HepG2 (cell line): Measurements from ENCODE around the gene GNB3. TPM values are rescaled to one million over a fixed set of nuclear protein-coding genes. Genes with fewer than 3 reads are reported as not detected.
A peak's percentile ranks its signal among the peaks of the same experiment; 100 is the strongest.

ENCODE experiments used
- ATF6 ChIP-seq: sonication (generic); formaldehyde crosslinking; conservative IDR thresholded peaks from 2 replicates; pipeline ENCODE4 v1.4.0; 2020; ENCODE audit warnings: missing genetic modification reagents
- EED ChIP-seq: sonication (generic); formaldehyde crosslinking; IDR thresholded peaks from 2 replicates; pipeline ENCODE4 v1.5.0; 2020; ENCODE audit warnings: mild to moderate bottlenecking, missing genetic modification reagents
- EZH2 ChIP-seq: conservative IDR thresholded peaks from 2 replicates; pipeline ENCODE4 v1.6.1; 2012; ENCODE audit warnings: mild to moderate bottlenecking, low read depth, low read length, moderate library complexity
- GFI1 ChIP-seq: sonication (generic); formaldehyde crosslinking; IDR thresholded peaks from 2 replicates; pipeline ENCODE4 v1.5.0; 2020; ENCODE audit warnings: missing genetic modification reagents, mild to moderate bottlenecking, borderline replicate concordance
- HNRNPH1 ChIP-seq: fragments of 200-400 bp; formaldehyde crosslinking; optimal IDR thresholded peaks from 2 replicates; pipeline ENCODE3; 2017; ENCODE audit warnings: mild to moderate bottlenecking, low read depth, low read length
- HOXA9 ChIP-seq: sonication (generic); formaldehyde crosslinking; IDR thresholded peaks from 2 replicates; pipeline ENCODE4 v1.8.1; 2022; ENCODE audit warnings: missing genetic modification reagents, mild to moderate bottlenecking, moderate library complexity, borderline replicate concordance
- MBD4 ChIP-seq: IDR thresholded peaks from 2 replicates; pipeline ENCODE4 v1.6.1; 2012; ENCODE audit warnings: low read length, inconsistent platforms, borderline replicate concordance
- NONO ChIP-seq, 2 experiments: fragments of 450-650 bp in 1 of 2; sonication (generic) in 1 of 2; formaldehyde crosslinking in 1 of 2; IDR thresholded peaks in 1 of 2; conservative IDR thresholded peaks in 1 of 2; 2 replicates each; pipeline versions ENCODE4 v1.6.1 to v1.8.0; 2017 to 2022; ENCODE audit warnings: mild to moderate bottlenecking in 1 of 2, missing genetic modification reagents in 1 of 2, moderate library complexity in 1 of 2
- NR2F6 ChIP-seq, 2 experiments: IDR thresholded peaks; 2 replicates each; pipeline ENCODE4 v1.6.1; 2016; ENCODE audit warnings: antibody characterized with exemption in 1 of 2, mild to moderate bottlenecking in 1 of 2
- PREB ChIP-seq: sonication (generic); formaldehyde crosslinking; IDR thresholded peaks from 2 replicates; pipeline ENCODE4 v1.4.0; 2020; ENCODE audit warnings: missing genetic modification reagents
- RNF2 ChIP-seq: fragments of 450-650 bp; conservative IDR thresholded peaks from 2 replicates; pipeline ENCODE4 v1.6.1; 2016; ENCODE audit warnings: low read depth
- SALL1 ChIP-seq: sonication (generic); formaldehyde crosslinking; IDR thresholded peaks from 2 replicates; pipeline ENCODE4 v1.8.0; 2022; ENCODE audit warnings: mild to moderate bottlenecking, missing genetic modification reagents
- SKI ChIP-seq: fragments of 450-650 bp; IDR thresholded peaks from one replicate; pipeline ENCODE4 v1.6.1; 2018; ENCODE audit warnings: mild to moderate bottlenecking; ENCODE audit not compliant: partially characterized antibody
- SMARCE1 ChIP-seq: fragments of 450-650 bp; IDR thresholded peaks from 2 replicates; pipeline ENCODE4 v1.6.1; 2017; ENCODE audit warnings: borderline replicate concordance
- SRSF1 ChIP-seq: fragments of 200-400 bp; formaldehyde crosslinking; optimal IDR thresholded peaks from 2 replicates; pipeline ENCODE3; 2017; ENCODE audit warnings: mild to moderate bottlenecking, low read depth, low read length, moderate library complexity
- YEATS4 ChIP-seq: sonication (generic); formaldehyde crosslinking; IDR thresholded peaks from 2 replicates; pipeline ENCODE4 v1.4.0; 2020; ENCODE audit warnings: missing genetic modification reagents, borderline replicate concordance
- ZC3H13 ChIP-seq: sonication (generic); formaldehyde crosslinking; IDR thresholded peaks from 2 replicates; pipeline ENCODE4 v1.8.1; 2023; ENCODE audit warnings: mild to moderate bottlenecking, missing genetic modification reagents, moderate library complexity
- ZMYM4 ChIP-seq: sonication (generic); formaldehyde crosslinking; IDR thresholded peaks from 2 replicates; pipeline ENCODE4 v1.8.1; 2023; ENCODE audit warnings: mild to moderate bottlenecking, missing genetic modification reagents
- ZNF547 ChIP-seq: sonication (generic); formaldehyde crosslinking; IDR thresholded peaks from 2 replicates; pipeline ENCODE4 v1.5.1; 2020; ENCODE audit warnings: mild to moderate bottlenecking, missing genetic modification reagents
- ZNF609 ChIP-seq: sonication (generic); formaldehyde crosslinking; IDR thresholded peaks from 2 replicates; pipeline ENCODE4 v1.4.0; 2020; ENCODE audit warnings: mild to moderate bottlenecking, missing genetic modification reagents, borderline replicate concordance
- ZNF703 ChIP-seq: sonication (generic); formaldehyde crosslinking; IDR thresholded peaks from 2 replicates; pipeline ENCODE4 v1.5.1; 2020; ENCODE audit warnings: missing genetic modification reagents, mild to moderate bottlenecking, moderate library complexity, borderline replicate concordance
- ZNF746 ChIP-seq: sonication (generic); formaldehyde crosslinking; IDR thresholded peaks from 2 replicates; pipeline ENCODE4 v1.8.0; 2022; ENCODE audit warnings: mild to moderate bottlenecking, missing genetic modification reagents
- polyA plus RNA-seq, 8 experiments: library from polyadenylated mRNA; depleted of rRNA in 3 of 8; stranded (reverse) in 7 of 8; unstranded in 1 of 8; fragments of >200 nt; fragmentation: Illumina TruSeq in 4 of 8; extraction: Trizol in 4 of 8; gene quantifications; 2 replicates each; pipeline versions ENCODE4 v1.2.1 to v1.2.3, GENCODE V29; 2011 to 2016; ENCODE audit warnings: low read depth in 4 of 8, missing spikeins in 1 of 8, mixed read lengths in 1 of 8; ENCODE audit not compliant: insufficient read depth in 1 of 8
- total RNA-seq, 5 experiments: library from RNA; depleted of rRNA; stranded (reverse); fragments of >200 nt; fragmentation: Illumina TruSeq; extraction: Trizol; gene quantifications; 2 replicates each; pipeline ENCODE4 v1.2.3, GENCODE V29; 2016; ENCODE audit warnings: low read depth in 1 of 5

The GNB3 gene
- total and polyA plus RNA-seq, 2 of the 13 experiments (the other 11 are each of a cell fraction or from before 2014, with no cell fraction given), result 1.3 to 3.6 TPM

- TF ChIP-seq ZMYM4 (CRISPR knock-in tag), result no peak
- TF ChIP-seq HOXA9 (CRISPR knock-in tag), result no peak
- TF ChIP-seq GFI1 (CRISPR knock-in tag), result 0 out of 2 replicates have a peak, but pooled peaks have one; percentile 28
- no peak for TF ChIP-seq NONO (IDR thresholded peaks at IDR 0.05)
- no peak for TF ChIP-seq NONO (CRISPR knock-in tag; conservative IDR thresholded peaks at IDR 0.05)
- TF ChIP-seq SALL1 (CRISPR knock-in tag), result no peak; the same call in 1 of the 2 replicates
- no peak for TF ChIP-seq ZNF609 (CRISPR knock-in tag)
- no peak for TF ChIP-seq EED (CRISPR knock-in tag)
- peak; percentile 61; the same call in 1 of the 2 replicates for TF ChIP-seq ZC3H13 (CRISPR knock-in tag)
- no peak for TF ChIP-seq SKI
- no peak for TF ChIP-seq EZH2
- no peak for TF ChIP-seq PREB (CRISPR knock-in tag)
- TF ChIP-seq SRSF1, result no peak
- no peak for TF ChIP-seq ATF6 (CRISPR knock-in tag)
- TF ChIP-seq MBD4, result no peak
- TF ChIP-seq SMARCE1, result no peak
- no peak for TF ChIP-seq RNF2
- peak; percentile 47 for TF ChIP-seq HNRNPH1
- TF ChIP-seq NR2F6 (IDR thresholded peaks at IDR 0.05), result no peak
- no peak for TF ChIP-seq NR2F6 (CRISPR knock-in tag; IDR thresholded peaks at IDR 0.05)
- TF ChIP-seq YEATS4 (CRISPR knock-in tag), result no peak
- TF ChIP-seq ZNF547 (CRISPR knock-in tag), result 0 out of 2 replicates have a peak, but pooled peaks have one; percentile 40
- TF ChIP-seq ZNF746 (CRISPR knock-in tag), result peak; percentile 81
- no peak for TF ChIP-seq ZNF703 (CRISPR knock-in tag)
Measured at GRCh38 chr12:6821591-6822425, 18.9 kb upstream of the GNB3 start, which contains the start of gene GPR162 (continued).
